ENCODE data around the gene CASTOR1.

CASTOR1 gene

GRCh38 chr22:30306627-30307011, 17.3 kb upstream of the CASTOR1 start:
- no peak for DNase-seq (ENCODE audit: low read depth)
- H3K4me3 ChIP-seq (ENCODE audit: low read depth, low read length), result no peak overlapping the region; the same call in 1 of the 2 replicates
- no peak for TF ChIP-seq CTCF (IDR thresholded peaks at IDR 0.05; ENCODE audit: low read depth, low read length, missing control alignments)

DNA sequence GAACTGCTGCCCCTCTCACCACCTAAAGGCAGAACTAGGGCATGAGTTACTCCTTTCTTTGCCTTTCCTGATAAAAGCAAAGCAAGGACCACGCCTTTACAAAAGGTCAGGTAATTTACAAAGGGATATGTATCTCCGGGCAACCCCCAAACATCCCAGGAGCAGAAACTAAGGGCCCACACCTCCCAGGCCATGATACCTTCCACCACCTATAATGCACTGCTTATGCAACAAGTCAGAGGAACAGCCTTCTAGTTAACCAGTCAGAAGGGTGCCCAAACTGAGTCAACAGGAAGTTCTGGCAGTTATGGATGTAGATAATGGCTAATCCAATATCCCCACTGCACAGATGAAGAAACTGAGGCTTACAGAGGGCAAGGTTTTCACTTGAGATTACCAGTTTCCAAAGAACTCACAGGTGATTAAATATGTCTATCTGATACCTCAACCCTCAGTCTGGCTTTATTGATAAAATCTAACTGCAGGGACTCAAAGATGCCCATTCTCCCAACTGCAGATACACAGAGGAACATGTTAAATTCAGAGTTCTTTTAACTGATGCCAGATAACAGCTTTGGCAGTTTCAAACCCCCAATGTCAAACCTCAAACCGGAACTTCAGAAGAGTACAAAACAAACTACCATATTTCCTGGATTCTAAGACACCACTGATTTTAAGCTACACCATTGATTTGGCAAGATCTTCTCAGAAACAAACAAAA, 16.8 kb upstream of the CASTOR1 start:
- peak overlapping the region; percentile 34 for H3K4me3 ChIP-seq (ENCODE audit: low read depth, low read length)
- TF ChIP-seq CTCF (IDR thresholded peaks at IDR 0.05; ENCODE audit: low read depth, low read length, missing control alignments), result no peak
- DNase-seq (ENCODE audit: low read depth), result no peak

DNA sequence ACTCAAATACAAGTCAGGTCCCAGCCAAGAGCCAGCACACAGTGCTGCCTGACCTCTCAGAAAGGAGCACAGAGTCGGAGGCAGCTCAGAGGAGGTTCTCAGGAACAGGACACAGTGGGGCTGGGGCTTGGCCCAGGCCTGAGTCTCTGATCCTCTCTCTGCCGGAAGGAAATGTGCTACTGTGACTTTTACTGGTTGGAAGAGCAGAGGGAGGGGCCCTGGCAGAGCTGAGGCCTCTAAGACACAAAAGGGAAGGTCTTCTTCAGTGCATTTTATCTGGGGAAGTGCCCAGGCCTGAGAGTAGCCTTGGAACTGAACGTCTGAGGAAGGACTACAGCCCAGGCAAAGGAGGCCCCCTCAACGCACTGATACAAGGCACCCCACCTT, 16.2 kb upstream of the CASTOR1 start:
- peak; percentile 67 for DNase-seq (ENCODE audit: low read depth)
- peak overlapping the region; percentile 34 for H3K4me3 ChIP-seq (ENCODE audit: low read depth, low read length)
- TF ChIP-seq CTCF (IDR thresholded peaks at IDR 0.05; ENCODE audit: low read depth, low read length, missing control alignments), result no peak

GRCh38 chr22:30304495-30305244, 15.4 kb upstream of the CASTOR1 start:
- no peak for TF ChIP-seq CTCF (IDR thresholded peaks at IDR 0.05; ENCODE audit: low read depth, low read length, missing control alignments)
- no peak overlapping the region; the same call in 1 of the 2 replicates for H3K4me3 ChIP-seq (ENCODE audit: low read depth, low read length)
- no peak for DNase-seq (ENCODE audit: low read depth)

DNA sequence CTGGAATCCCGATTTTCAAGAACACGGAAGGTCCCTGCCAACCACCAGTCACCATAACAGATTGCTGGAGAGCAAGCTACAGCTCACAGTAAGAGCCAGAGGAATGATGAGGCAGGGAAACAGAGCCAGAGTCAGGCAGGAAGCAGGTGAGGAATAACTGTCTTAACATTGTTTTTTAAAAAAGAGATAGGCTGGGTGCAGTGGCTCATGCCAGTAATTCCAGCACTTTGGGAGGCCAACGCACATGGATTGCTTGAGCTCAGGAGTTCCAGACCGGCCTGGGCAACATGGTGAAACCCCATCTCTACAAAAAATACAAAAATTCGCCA, 13.5 kb upstream of the CASTOR1 start:
- no peak for DNase-seq (ENCODE audit: low read depth)
- H3K4me3 ChIP-seq (ENCODE audit: low read depth, low read length), result no peak overlapping the region
- TF ChIP-seq CTCF (IDR thresholded peaks at IDR 0.05; ENCODE audit: low read depth, low read length, missing control alignments), result no peak

DNA sequence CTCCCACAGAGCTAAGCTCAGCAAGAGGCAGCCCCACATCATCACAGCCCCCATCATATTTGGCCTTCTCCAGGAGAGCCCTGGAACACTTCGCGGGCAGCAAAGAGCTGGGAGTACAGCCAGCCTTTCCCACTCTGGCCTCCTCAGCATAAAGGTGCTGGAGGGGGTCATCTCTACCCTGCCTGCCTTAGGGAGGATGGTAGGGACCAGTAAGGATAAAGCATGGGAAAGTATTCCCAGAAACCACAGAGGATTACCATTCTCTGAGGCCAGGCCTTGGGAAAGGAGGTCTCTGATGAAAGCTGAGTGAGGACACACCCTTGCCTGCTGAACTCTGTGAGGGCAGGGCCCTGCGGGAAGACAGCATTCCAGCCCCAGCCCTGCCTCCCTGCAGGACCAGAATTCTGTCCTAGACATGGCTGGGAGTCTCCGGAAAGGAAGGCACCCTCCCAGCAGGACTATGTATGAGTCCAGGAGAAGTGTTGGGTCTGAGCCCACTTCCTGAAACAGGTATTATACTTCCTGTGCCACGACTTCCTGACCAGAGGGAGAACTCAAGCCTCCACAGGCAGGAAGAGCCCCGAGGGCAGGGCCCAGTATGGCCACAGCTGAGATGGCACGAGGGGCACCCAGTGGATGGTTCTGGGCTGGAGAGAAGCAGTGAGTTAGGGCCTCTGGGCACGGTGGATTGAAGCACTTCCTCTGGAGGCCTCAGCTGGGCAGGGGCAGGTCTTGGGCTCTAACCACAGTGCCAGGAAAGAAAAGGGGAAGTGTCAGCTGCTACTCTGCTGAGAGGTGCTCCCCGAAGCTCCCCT, 12.9 kb upstream of the CASTOR1 start:
- no peak for TF ChIP-seq CTCF (IDR thresholded peaks at IDR 0.05; ENCODE audit: low read depth, low read length, missing control alignments)
- DNase-seq (ENCODE audit: low read depth), result no peak
- H3K4me3 ChIP-seq (ENCODE audit: low read depth, low read length), result no peak overlapping the region

Measured in GM12864 (cell line).